CD4-positive, alpha-beta T cell treated with Interleukin-21 for 1 hour (primary cell): ENCODE results near the gene OSBPL10.

Source experiments
- DNase-seq: peaks from one replicate; pipeline ENCODE4 v3.0.0-alpha.2; 2020

Gene OSBPL10

GRCh38 chr3:31766669-31767068, 214.4 kb downstream of the OSBPL10 start:
- no peak for DNase-seq

- no peak for DNase-seq
Measured at GRCh38 chr3:31765871-31766270, 215.2 kb downstream of the OSBPL10 start.

GRCh38 chr3:31763731-31764130, 217.3 kb downstream of the OSBPL10 start:
- no peak for DNase-seq

GRCh38 chr3:31762888-31763351, 218.1 kb downstream of the OSBPL10 start:
- DNase-seq, result no peak

- no peak for DNase-seq
Measured at GRCh38 chr3:31762097-31762764, 218.8 kb downstream of the OSBPL10 start.

GRCh38 chr3:31760654-31761053, 220.4 kb downstream of the OSBPL10 start:
- DNase-seq, result no peak

GRCh38 chr3:31758322-31758965, 222.6 kb downstream of the OSBPL10 start:
- no peak for DNase-seq

- DNase-seq, result no peak
Measured at GRCh38 chr3:31755926-31756658, 225.0 kb downstream of the OSBPL10 start.

GRCh38 chr3:31754575-31755278, 226.3 kb downstream of the OSBPL10 start:
- no peak for DNase-seq

- DNase-seq, result no peak
Measured at GRCh38 chr3:31753050-31753425, 228.0 kb downstream of the OSBPL10 start.

- DNase-seq, result no peak
Measured at GRCh38 chr3:31752305-31753049, 228.6 kb downstream of the OSBPL10 start.

- no peak for DNase-seq
Measured at GRCh38 chr3:31750341-31750740, 230.7 kb downstream of the OSBPL10 start.

- DNase-seq, result no peak
Measured at GRCh38 chr3:31748933-31749295, 232.1 kb downstream of the OSBPL10 start.

GRCh38 chr3:31748281-31748932, 232.7 kb downstream of the OSBPL10 start:
- DNase-seq, result no peak

- no peak for DNase-seq
Measured at GRCh38 chr3:31747785-31748184, 233.3 kb downstream of the OSBPL10 start.

GRCh38 chr3:31744913-31745312, 236.1 kb downstream of the OSBPL10 start:
- no peak for DNase-seq

GRCh38 chr3:31743331-31744089, 237.6 kb downstream of the OSBPL10 start:
- DNase-seq, result no peak

GRCh38 chr3:31740397-31740796, 240.7 kb downstream of the OSBPL10 start:
- DNase-seq, result no peak

- no peak for DNase-seq
Measured at GRCh38 chr3:31738412-31738811, 242.7 kb downstream of the OSBPL10 start.

- DNase-seq, result no peak
Measured at GRCh38 chr3:31735667-31736066, 245.4 kb downstream of the OSBPL10 start.

GRCh38 chr3:31733234-31733667, 247.8 kb downstream of the OSBPL10 start:
- no peak for DNase-seq
